Liver (tissue), 3 donors: ENCODE results near the gene C10orf71.

Experiments used
- CTCF ChIP-seq: fragments of 150-350 bp; IDR thresholded peaks from 2 replicates; pipeline ENCODE4 v1.5.1; 2017; ENCODE audit warnings: improper control_type of control experiment, low read depth, low read length; ENCODE audit not compliant: missing input control
- MAX ChIP-seq: IDR thresholded peaks from 2 replicates; pipeline ENCODE4 v1.6.1; 2016; ENCODE audit warnings: antibody characterized with exemption
- RAD21 ChIP-seq, 2 donors: IDR thresholded peaks; 2 replicates each; pipeline ENCODE4 v1.6.1; 2016; ENCODE audit warnings: antibody characterized with exemption in 2 of 2, mild to moderate bottlenecking in 2 of 2
- YY1 ChIP-seq: IDR thresholded peaks from 2 replicates; pipeline ENCODE4 v1.6.1; 2016; ENCODE audit warnings: antibody characterized with exemption, mild to moderate bottlenecking
- donor health status: healthy.
- donor health status: healthy.

GRCh38 chr10:49257154-49257553 lies 41.8 kb upstream of the C10orf71 start:
- TF ChIP-seq YY1 (no peak), CTCF (no peak), MAX (no peak), RAD21 (IDR thresholded peaks at IDR 0.05) (no peak)
